Measurements from ENCODE around the gene ZNF565.
"Not testable (repeated sequence)": the region's sequence is repeated elsewhere in the genome, so short reads cannot be mapped to it uniquely, and the experiment has no call there.

Gene ZNF565

GRCh38 chr19:36214386-36215275 lies at the start of gene ZNF565, which contains the start of gene ZNF146:
Gene ZNF565, minus strand, starts transcription at chr19:36214665. Its CDS starts 12,680 bp downstream, at chr19:36201985.
Gene ZNF146, plus strand, starts transcription at chr19:36215106. Its CDS starts 21,335 bp downstream, at chr19:36236441.
- DNase-seq = peak; percentile 91

DNA sequence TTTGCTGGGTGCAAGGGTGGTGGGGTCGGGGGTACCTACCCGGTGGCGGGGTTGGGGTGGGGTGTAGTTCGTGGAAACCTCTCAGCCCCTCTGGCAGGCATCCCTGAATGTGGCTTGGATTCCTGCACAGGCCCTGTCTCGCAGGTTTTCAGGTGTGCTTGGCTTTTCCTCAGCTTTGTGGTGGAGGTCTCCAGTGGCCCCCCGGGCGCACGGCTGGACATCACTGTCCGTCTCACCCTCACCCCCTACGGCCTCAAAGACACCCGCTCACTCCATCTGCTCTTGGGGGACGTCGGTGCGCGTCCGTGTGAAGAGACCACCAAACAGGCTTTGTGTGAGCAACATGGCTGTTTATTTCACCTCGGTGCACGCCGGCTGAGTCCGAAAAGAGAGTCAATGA lies 44.7 kb upstream of the ZNF565 start:
- DNase-seq = no peak

DNA sequence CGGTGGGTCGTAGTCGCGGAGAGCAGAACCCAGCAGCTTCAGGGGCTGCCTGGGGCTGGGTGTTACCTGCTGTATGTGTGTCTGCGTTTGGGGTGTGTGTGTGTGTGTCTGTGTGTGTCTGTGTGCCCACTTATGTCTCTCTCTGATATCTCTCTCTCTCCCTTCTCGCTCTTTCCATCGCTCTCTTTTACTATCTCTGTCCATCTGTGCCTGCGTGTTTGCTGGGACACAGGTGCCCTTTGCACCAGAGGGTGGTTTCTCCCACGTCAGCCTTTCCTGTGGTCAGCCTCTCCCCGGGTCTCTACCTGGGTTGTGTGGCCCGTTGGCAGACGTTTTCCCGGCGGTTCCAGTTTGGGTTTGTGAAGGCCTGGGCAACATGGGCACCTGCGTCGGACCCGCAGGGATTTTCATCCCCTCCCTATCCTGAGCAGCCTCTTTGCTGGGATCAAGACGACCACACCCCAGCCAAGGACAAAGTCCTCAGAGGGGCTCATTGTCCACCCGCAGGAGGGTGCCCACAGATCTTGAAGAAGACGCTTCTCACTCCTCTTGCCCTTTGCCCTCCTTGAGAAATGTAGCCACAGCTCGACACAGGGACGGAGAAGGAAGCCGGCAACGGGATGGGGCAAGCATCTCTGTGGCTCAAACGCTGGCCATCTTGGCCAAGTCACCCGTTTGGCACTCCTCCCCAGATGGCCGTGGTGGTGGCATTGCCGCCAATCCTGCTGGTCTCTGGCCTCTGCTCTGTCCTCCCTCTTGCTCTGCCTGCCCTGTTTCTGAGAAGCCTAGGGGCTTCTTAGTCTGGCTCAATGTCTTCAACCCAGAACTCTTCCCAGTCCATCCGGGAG lies 43.8 kb upstream of the ZNF565 start:
- DNase-seq = no peak

GRCh38 chr19:36257520-36257876 lies 43.0 kb upstream of the ZNF565 start:
- DNase-seq = no peak

GRCh38 chr19:36256853-36257519 lies 42.5 kb upstream of the ZNF565 start:
- DNase-seq = no peak

DNA sequence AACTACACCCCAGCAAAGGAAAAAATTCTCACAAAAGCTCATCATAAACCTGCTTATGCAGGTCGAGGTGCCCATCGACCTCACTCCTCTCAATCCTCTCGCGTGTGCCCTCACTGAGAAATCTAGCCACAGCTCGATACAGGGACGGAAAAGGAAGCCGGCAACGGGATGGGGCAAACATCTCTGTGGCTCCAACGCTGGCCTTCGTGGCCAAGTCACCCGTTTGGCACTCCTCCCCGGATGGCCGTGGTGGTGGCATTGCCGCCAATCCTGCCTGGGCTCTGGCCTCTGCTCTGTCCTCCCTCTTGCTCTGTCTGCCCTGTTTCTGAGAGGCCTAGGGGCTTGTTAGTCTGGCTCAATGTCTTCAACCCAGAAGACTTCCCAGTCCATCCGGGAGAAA lies 41.6 kb upstream of the ZNF565 start:
- DNase-seq = no peak

GRCh38 chr19:36255316-36255715 lies 40.9 kb upstream of the ZNF565 start:
- no peak for DNase-seq

DNA sequence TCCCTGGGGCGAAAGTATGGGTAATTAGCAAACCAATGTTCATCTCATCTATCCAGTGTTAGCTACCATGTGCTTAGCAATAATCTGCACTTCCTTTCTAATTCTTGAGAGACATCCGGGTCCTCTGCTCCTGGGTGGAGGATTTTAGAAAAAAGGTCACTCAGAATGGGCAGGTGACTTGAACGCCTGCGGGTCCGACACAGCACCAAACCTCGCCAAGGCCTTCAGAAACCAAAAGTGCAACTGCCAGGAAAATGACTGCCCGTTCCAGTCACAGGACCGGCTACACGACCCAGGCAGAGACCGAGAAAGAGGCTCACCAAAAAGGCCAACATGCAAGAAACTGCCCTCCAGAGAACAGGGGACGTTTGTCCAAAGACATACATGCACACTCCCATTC lies 40.4 kb upstream of the ZNF565 start:
- DNase-seq = no peak

- no peak for DNase-seq
Measured at GRCh38 chr19:36252047-36252446, 37.6 kb upstream of the ZNF565 start.

- DNase-seq = no peak
Measured at GRCh38 chr19:36246006-36246481, 31.6 kb upstream of the ZNF565 start.

DNA sequence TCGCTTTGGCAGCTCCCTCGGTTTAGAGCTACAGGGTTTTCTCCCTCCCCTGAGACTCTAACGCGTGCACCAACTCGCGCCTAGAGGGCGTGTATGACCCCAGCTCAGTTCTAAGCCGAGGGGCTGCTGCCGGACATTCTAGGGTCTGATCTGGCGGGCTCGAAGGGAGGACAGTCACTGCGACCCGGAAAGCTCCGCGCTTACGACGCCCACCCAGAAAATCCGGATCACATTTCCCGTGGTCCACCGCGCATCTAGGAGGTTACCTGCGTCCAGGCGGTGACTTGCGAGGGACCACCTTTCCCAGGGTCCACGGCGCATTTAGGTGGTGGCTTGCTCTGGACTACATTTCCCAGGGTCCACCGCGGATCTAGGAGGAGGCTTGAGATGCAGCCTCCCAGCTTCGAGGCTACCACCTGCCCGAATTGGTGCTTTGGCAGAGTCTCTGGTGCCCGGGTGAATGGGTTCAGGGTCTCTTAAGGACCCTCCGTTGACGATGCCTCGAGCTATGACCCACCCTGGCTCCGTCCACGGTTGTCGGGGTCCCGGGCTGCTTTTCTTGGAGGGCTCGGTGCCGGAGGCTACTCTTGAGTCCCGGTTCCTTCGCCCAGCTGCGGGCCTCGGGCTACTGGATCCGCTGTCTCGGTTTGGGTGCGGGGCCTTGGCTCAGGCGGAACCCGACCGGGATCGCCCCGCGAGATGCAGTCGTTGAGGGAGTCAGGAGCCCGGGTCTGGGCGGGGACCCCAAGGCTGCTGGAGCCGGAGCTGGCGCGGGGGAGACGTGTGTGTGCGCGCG lies 30.9 kb upstream of the ZNF565 start:
- no peak for DNase-seq

DNA sequence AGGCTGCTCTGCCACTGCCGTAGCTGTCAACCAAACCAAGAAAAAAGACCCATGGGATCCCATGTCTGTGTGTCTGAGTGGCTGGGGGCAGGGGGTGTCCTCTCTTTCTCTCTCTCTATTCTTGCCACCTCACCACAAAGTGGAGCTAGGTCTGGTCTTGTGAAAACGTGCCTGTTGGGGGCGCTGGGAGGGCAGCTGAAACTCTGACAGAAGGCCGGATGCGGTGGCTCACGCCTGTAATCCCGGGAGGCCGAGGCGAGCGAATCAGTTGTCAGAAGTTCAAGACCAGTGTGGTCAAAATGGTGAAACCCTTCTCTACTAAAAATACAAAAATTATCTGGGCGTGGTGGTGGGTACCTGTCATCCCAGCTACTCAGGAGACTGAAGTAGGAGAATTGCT lies 29.6 kb upstream of the ZNF565 start:
- no peak for DNase-seq

GRCh38 chr19:36236946-36237310 lies 22.5 kb upstream of the ZNF565 start:
- no peak for DNase-seq

DNA sequence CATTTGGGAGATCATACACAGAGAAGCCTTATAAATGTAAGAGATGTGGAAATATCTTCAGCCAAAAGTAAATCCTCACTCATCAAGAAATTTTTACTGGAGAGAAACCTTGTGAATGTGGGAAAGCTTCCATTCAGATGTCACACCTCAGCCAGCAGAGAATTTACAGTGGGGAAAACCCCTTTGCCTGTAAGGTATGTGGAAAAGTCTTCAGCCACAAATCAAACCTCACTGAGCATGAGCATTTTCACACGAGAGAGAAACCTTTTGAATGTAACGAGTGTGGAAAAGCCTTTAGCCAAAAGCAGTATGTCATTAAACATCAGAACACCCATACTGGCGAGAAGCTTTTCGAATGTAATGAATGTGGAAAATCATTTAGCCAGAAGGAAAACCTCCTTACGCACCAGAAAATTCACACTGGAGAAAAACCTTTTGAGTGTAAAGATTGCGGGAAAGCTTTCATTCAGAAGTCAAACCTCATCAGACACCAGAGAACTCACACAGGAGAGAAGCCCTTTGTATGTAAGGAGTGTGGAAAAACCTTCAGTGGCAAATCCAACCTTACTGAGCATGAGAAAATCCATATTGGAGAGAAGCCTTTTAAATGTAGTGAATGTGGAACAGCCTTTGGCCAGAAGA lies 22.0 kb upstream of the ZNF565 start:
- no peak for DNase-seq

GRCh38 chr19:36233626-36234025 lies 19.2 kb upstream of the ZNF565 start:
- DNase-seq = not testable (repeated sequence)

DNA sequence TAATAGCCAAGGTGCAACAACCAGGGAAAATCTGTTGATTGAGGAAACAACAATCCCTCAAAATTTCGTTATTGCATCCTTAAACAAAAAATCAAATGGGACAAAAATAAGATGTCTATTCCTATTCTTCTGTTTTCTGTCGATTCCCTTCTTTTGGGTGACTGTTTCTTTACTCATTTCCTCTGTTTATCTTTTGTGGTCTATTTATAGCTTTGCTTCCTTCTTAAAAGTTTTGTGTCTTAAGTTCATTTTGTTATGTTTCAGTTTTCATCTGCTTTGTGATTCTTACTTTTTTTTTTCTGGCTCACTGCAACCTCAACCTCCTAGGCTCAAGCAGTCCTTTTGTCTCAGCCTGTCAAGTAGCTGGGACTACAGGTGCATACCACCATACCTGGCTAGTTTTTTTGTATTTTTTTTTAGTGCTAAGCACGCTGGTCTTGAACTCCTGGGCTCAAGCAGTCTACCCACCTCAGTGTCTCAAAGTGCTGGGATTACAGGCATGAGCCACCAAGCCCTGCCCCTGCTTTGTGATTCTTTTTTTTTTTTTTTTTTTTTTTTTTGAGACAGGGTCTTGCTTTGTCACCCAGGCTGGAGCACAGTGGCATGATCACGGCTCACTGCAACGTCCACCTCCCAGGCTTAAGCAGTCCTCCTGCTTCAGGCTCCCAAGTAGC lies 10.9 kb upstream of the ZNF565 start:
- DNase-seq = no peak

- DNase-seq = no peak
Measured at GRCh38 chr19:36222503-36222902, 8.0 kb upstream of the ZNF565 start.

DNA sequence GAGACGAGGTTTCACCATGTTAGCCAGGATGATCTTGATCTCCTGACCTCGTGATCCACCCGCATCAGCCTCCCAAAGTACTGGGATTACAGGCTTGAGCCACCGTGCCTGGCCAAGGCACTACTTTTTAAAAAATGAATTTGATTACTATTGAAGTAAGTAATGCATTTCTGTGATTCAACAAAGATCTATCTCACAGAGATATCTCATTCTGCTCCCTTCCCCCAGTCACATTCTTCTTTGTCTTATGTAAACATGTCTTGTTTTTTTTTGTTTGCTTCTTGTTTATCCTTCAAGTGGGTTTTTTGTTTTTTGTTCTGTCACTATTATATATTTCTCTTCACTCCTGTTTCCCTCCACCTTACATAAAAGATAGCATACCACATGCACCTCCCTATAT lies 7.0 kb upstream of the ZNF565 start:
- DNase-seq = no peak

GRCh38 chr19:36215276-36216123 lies 1.0 kb upstream of the ZNF565 start:
- DNase-seq = no peak

- no peak for DNase-seq
Measured at GRCh38 chr19:36212895-36213294, 1.6 kb downstream of the ZNF565 start.

Data from activated T-cell treated with anti-CD3 and anti-CD28 coated beads for 4 hours (primary cell).